T-helper 17 cell (primary cell): ENCODE data around the gene AQP6. TPM values are rescaled to one million over a fixed set of nuclear protein-coding genes. Genes with fewer than 3 reads are reported as not detected.

Experiments used
- ATAC-seq: fragments of 150-1000 bp; cut with Tn5 transposase; 2 replicates; pipeline ENCODE4 v1.10.0; 2021; ENCODE audit warnings: mild to moderate bottlenecking, moderate library complexity
- DNase-seq, 3 donors: peaks; one replicate each; pipeline versions ENCODE4 v3.0.0 to v3.0.0-alpha.2; 2020 to 2021
- H3K9me3 ChIP-seq: one replicate; pipeline ENCODE4 v1.7.0; 2013; ENCODE audit warnings: low read length, mild to moderate bottlenecking; ENCODE audit not compliant: control insufficient read depth, poor library complexity, severe bottlenecking
- H3K27ac Mint-ChIP-seq: one replicate; pipeline ENCODE4 v1.8.0; 2022; ENCODE audit warnings: mild to moderate bottlenecking, moderate library complexity, mixed read lengths
- H3K27me3 Mint-ChIP-seq: one replicate; pipeline ENCODE4 v1.8.0; 2022; ENCODE audit warnings: mixed read lengths
- H3K36me3 Mint-ChIP-seq: one replicate; pipeline ENCODE4 v1.8.0; 2022; ENCODE audit warnings: low read depth, mixed read lengths
- H3K4me1 Mint-ChIP-seq: one replicate; pipeline ENCODE4 v1.8.0; 2022; ENCODE audit warnings: mild to moderate bottlenecking, mixed read lengths
- H3K4me3 Mint-ChIP-seq: one replicate; pipeline ENCODE4 v1.8.0; 2022; ENCODE audit warnings: mild to moderate bottlenecking, moderate library complexity, mixed read lengths
- total RNA-seq, 4 donors: library from RNA in 2 of 4; stranded (reverse) in 2 of 4; gene quantifications; one replicate each; pipeline ENCODE4 v1.2.3 and lab custom pipeline; 2022 to 2026

The AQP6 gene
- total RNA-seq, 2 donors from 2014 or later: not detected

- ATAC-seq: no peak
- H3K9me3 ChIP-seq: no peaks in the 10 kb centered on the region
- H3K27ac Mint-ChIP-seq: peak overlapping the region; percentile 83
- H3K4me3 Mint-ChIP-seq: peak overlapping the region; percentile 43
- peaks cover 7% of the 10 kb centered on the region for H3K4me1 Mint-ChIP-seq
- DNase-seq: no peak
- H3K27me3 Mint-ChIP-seq: peaks cover 49% of the 10 kb centered on the region
- peaks cover 2% of the 10 kb centered on the region for H3K36me3 Mint-ChIP-seq
These were observed 6.2 kb upstream of the AQP6 start for GRCh38 chr12:49966511-49967041.

- H3K27ac Mint-ChIP-seq: no peak overlapping the region
- H3K4me3 Mint-ChIP-seq: peak overlapping the region; percentile 85
- DNase-seq (peak; percentile 83 to 95 (median 90)), ATAC-seq (peak; percentile 91)
- H3K36me3 Mint-ChIP-seq: peaks cover 2% of the 10 kb centered on the region
- peaks cover 46% of the 10 kb centered on the region for H3K27me3 Mint-ChIP-seq
- peaks cover 7% of the 10 kb centered on the region for H3K4me1 Mint-ChIP-seq
- H3K9me3 ChIP-seq: no peaks in the 10 kb centered on the region
These were observed 5.5 kb upstream of the AQP6 start for GRCh38 chr12:49967042-49967776.

GRCh38 chr12:49967777-49968250 is 4.9 kb upstream of the AQP6 start:
- H3K9me3 ChIP-seq: no peaks in the 10 kb centered on the region
- DNase-seq (no peak), ATAC-seq (no peak)
- Mint-ChIP-seq H3K36me3 (no peaks in the 10 kb centered on the region), H3K27me3 (peaks cover 40% of the 10 kb centered on the region), H3K4me1 (peaks cover 7% of the 10 kb centered on the region), H3K27ac (no peak overlapping the region), H3K4me3 (peak overlapping the region; percentile 52)

- H3K27me3 Mint-ChIP-seq: peaks cover 34% of the 10 kb centered on the region
- peak overlapping the region; percentile 52 for H3K4me3 Mint-ChIP-seq
- peaks cover 7% of the 10 kb centered on the region for H3K4me1 Mint-ChIP-seq
These were observed 4.3 kb upstream of the AQP6 start for GRCh38 chr12:49968471-49968870.

GRCh38 chr12:49969027-49969426 is 3.7 kb upstream of the AQP6 start:
- DNase-seq: no peak
- Mint-ChIP-seq H3K27ac (no peak overlapping the region), H3K27me3 (peaks cover 30% of the 10 kb centered on the region), H3K4me3 (no peak overlapping the region), H3K4me1 (peaks cover 7% of the 10 kb centered on the region), H3K36me3 (no peaks in the 10 kb centered on the region)
- ATAC-seq: no peak
- no peaks in the 10 kb centered on the region for H3K9me3 ChIP-seq

More at GRCh38 chr12:49968471-49968870, 4.3 kb upstream of the AQP6 start:
- H3K27ac Mint-ChIP-seq: no peak overlapping the region
- H3K36me3 Mint-ChIP-seq: no peaks in the 10 kb centered on the region
- no peak for ATAC-seq
- DNase-seq: no peak
- H3K9me3 ChIP-seq: no peaks in the 10 kb centered on the region

GRCh38 chr12:49969651-49970429 is 2.9 kb upstream of the AQP6 start:
- Mint-ChIP-seq H3K27ac (no peak overlapping the region), H3K4me3 (no peak overlapping the region), H3K36me3 (no peaks in the 10 kb centered on the region), H3K4me1 (peaks cover 7% of the 10 kb centered on the region), H3K27me3 (peaks cover 22% of the 10 kb centered on the region)
- no peaks in the 10 kb centered on the region for H3K9me3 ChIP-seq
- DNase-seq (no peak), ATAC-seq (no peak)

- no peaks in the 10 kb centered on the region for H3K36me3 Mint-ChIP-seq
- no peak overlapping the region for H3K27ac Mint-ChIP-seq
- no peaks in the 10 kb centered on the region for H3K9me3 ChIP-seq
- ATAC-seq: no peak
- no peak for DNase-seq
- no peak overlapping the region for H3K4me3 Mint-ChIP-seq
- peaks cover 17% of the 10 kb centered on the region for H3K27me3 Mint-ChIP-seq
- H3K4me1 Mint-ChIP-seq: peaks cover 5% of the 10 kb centered on the region
These were observed 2.1 kb upstream of the AQP6 start for GRCh38 chr12:49970658-49971057.

GRCh38 chr12:49971141-49971540 is 1.6 kb upstream of the AQP6 start:
- DNase-seq (no peak), ATAC-seq (no peak)
- no peaks in the 10 kb centered on the region for H3K9me3 ChIP-seq
- no peak overlapping the region for H3K4me3 Mint-ChIP-seq
- peaks cover 5% of the 10 kb centered on the region for H3K4me1 Mint-ChIP-seq
- peaks cover 12% of the 10 kb centered on the region for H3K27me3 Mint-ChIP-seq
- H3K36me3 Mint-ChIP-seq: no peaks in the 10 kb centered on the region
- no peak overlapping the region for H3K27ac Mint-ChIP-seq

- no peak for ATAC-seq
- DNase-seq: no peak
- H3K27ac Mint-ChIP-seq: no peak overlapping the region
- H3K4me3 Mint-ChIP-seq: no peak overlapping the region
- H3K4me1 Mint-ChIP-seq: peaks cover 2% of the 10 kb centered on the region
- no peaks in the 10 kb centered on the region for H3K36me3 Mint-ChIP-seq
- H3K27me3 Mint-ChIP-seq: peaks cover 2% of the 10 kb centered on the region
- no peaks in the 10 kb centered on the region for H3K9me3 ChIP-seq
These were observed 618 bp upstream of the AQP6 start for GRCh38 chr12:49972129-49972528.

- Mint-ChIP-seq H3K36me3 (no peaks in the 10 kb centered on the region), H3K27me3 (no peaks in the 10 kb centered on the region), H3K4me1 (no peaks in the 10 kb centered on the region), H3K4me3 (no peak overlapping the region), H3K27ac (no peak overlapping the region)
- DNase-seq: no peak
- no peak for ATAC-seq
- H3K9me3 ChIP-seq: no peaks in the 10 kb centered on the region
These were observed 649 bp downstream of the AQP6 start for GRCh38 chr12:49973361-49973830.

GRCh38 chr12:49974231-49974675 is 1.5 kb downstream of the AQP6 start:
- ATAC-seq (no peak), DNase-seq (no peak)

GRCh38 chr12:49974677-49975317 is 2.0 kb downstream of the AQP6 start:
- H3K36me3 Mint-ChIP-seq: no peaks in the 10 kb centered on the region
- no peak for DNase-seq
- no peaks in the 10 kb centered on the region for H3K9me3 ChIP-seq
- no peaks in the 10 kb centered on the region for H3K4me1 Mint-ChIP-seq
- no peak for ATAC-seq
- H3K4me3 Mint-ChIP-seq: no peak overlapping the region
- H3K27ac Mint-ChIP-seq: peak overlapping the region; percentile 61
- H3K27me3 Mint-ChIP-seq: no peaks in the 10 kb centered on the region

More at GRCh38 chr12:49974231-49974675, 1.5 kb downstream of the AQP6 start:
- no peaks in the 10 kb centered on the region for H3K9me3 ChIP-seq
- Mint-ChIP-seq H3K36me3 (no peaks in the 10 kb centered on the region), H3K4me3 (no peak overlapping the region), H3K27me3 (no peaks in the 10 kb centered on the region), H3K27ac (no peak overlapping the region), H3K4me1 (no peaks in the 10 kb centered on the region)

GRCh38 chr12:49975318-49975761 is 2.6 kb downstream of the AQP6 start:
- H3K9me3 ChIP-seq: no peaks in the 10 kb centered on the region
- ATAC-seq: no peak
- no peak overlapping the region for H3K4me3 Mint-ChIP-seq
- peak overlapping the region; percentile 61 for H3K27ac Mint-ChIP-seq
- H3K27me3 Mint-ChIP-seq: no peaks in the 10 kb centered on the region
- H3K4me1 Mint-ChIP-seq: no peaks in the 10 kb centered on the region
- H3K36me3 Mint-ChIP-seq: no peaks in the 10 kb centered on the region
- no peak for DNase-seq
